ENCODE results near the gene TMEM81.

Gene TMEM81

DNA sequence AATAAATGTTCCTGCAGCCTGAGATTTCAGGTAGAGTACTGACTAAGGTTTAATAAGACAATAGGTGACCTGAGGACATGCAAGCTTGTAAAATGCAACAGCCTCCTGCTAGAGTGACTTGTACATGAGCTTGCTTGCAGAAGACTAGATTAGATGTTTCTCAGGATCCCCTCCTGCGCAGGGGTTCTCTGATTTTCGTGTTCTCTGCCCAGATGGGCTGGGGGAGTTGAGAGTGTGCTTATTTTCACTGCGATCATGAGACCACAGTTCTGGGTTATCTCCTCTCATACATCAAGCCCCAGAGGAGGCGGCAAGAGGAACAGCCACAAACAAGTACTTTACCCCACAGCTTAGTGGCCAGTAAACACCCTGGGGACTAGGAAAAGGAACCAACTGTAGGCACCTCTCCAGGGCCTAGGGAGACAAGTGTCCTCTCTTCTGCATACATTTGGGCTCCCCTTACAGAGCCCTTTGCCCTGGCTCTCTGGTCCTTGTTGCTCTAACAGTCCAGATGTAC lies 8.0 kb downstream of the TMEM81 start:
- FAIRE-seq, result no peak

GRCh38 chr1:205075642-205076155 lies 8.6 kb downstream of the TMEM81 start:
- FAIRE-seq, result no peak

DNA sequence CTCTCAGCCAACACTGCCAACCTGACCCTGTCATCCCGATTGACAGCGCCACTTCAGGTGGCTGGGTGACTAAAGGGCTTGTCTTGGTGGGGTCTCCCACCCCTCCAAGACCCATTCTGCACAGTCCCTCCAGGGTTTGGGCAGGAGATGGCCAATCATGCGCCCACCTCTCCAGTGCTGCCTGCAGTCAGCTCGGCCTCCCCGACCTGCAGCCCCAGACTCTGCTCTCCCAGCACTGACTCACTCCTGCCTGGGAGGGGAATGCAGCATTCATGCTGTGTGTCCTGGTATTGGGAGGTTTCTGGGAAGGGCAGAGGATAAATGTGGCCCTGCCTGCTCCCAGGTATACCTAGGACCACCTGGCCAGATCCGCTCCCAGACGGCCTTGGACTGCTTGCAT lies 9.7 kb downstream of the TMEM81 start:
- no peak for FAIRE-seq

- no peak for FAIRE-seq
Measured at GRCh38 chr1:205074084-205074483, 10.2 kb downstream of the TMEM81 start.

DNA sequence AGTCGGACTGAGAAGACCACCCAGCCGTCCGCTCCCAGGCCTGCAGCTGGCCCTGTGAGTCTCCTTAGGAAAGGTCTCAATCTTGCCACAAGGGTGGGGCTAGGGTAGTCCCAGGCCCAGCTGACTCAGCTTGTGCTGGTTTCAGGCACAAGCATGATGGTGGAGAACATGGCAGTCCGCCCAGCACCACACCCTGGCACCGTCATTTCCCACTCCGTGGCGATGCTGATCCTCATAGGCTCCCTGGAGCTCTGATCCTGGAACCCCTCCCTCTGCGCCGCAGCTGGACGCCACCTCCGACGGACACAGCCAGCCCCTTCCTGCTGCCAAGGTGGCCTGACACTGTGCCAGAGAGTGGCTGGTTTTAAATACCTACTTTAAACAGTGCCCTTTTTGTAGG lies 10.7 kb downstream of the TMEM81 start:
- FAIRE-seq, result no peak

GRCh38 chr1:205072881-205073280 lies 11.4 kb downstream of the TMEM81 start:
- FAIRE-seq, result no peak

- no peak for FAIRE-seq
Measured at GRCh38 chr1:205072286-205072685, 12.0 kb downstream of the TMEM81 start.

DNA sequence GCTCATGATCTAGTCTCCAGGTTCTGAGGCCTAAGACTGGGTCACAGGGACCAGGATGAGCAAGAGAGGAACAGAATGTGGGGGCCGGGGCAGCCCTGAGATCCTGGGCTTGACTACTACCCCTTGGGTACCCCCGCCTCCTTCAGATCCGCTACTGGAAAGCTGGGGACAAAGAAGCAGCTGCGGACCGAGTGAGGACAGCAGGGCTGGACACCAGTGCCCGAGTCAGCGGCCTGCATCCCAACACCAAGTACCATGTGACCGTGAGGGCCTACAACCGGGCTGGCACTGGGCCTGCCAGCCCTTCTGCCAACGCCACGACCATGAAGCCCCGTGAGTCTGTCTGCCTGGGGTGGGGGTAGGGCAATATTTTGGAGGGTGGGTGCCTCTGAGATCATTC lies 12.5 kb downstream of the TMEM81 start:
- no peak for FAIRE-seq

GRCh38 chr1:205071028-205071409 lies 13.2 kb downstream of the TMEM81 start:
- no peak for FAIRE-seq

DNA sequence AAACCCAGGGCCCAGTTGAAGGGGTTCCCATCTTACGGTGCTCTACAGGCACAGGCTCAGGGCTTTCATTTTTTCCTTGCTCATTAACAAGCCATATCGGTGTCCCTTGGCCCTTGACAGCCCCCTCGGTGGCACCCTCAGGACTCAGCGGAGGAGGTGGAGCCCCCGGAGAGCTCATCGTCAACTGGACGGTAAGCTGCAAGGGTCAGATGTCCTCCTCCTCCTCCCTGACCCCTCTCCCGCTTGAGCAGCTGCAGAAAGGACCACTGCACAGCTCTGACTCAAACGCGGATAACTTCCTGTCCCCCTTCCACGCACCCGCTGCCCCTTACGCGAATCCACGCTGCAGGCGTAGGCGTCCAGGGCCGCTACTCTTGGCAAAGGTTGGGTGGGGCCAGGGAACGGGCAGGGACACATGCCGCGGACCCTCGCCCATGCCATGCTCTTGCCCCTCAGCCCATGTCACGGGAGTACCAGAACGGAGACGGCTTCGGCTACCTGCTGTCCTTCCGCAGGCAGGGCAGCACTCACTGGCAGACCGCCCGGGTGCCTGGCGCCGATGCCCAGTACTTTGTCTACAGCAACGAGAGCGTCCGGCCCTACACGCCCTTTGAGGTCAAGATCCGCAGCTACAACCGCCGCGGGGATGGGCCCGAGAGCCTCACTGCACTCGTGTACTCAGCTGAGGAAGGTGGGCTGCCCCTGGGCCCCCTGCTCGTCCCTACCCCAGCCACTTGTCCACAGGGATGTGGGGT lies 14.7 kb downstream of the TMEM81 start:
- no peak for FAIRE-seq

- FAIRE-seq, result no peak
Measured at GRCh38 chr1:205068457-205069040, 15.7 kb downstream of the TMEM81 start.

GRCh38 chr1:205068001-205068400 lies 16.3 kb downstream of the TMEM81 start:
- FAIRE-seq, result no peak

GRCh38 chr1:205067031-205067430 lies 17.2 kb downstream of the TMEM81 start:
- no peak for FAIRE-seq

DNA sequence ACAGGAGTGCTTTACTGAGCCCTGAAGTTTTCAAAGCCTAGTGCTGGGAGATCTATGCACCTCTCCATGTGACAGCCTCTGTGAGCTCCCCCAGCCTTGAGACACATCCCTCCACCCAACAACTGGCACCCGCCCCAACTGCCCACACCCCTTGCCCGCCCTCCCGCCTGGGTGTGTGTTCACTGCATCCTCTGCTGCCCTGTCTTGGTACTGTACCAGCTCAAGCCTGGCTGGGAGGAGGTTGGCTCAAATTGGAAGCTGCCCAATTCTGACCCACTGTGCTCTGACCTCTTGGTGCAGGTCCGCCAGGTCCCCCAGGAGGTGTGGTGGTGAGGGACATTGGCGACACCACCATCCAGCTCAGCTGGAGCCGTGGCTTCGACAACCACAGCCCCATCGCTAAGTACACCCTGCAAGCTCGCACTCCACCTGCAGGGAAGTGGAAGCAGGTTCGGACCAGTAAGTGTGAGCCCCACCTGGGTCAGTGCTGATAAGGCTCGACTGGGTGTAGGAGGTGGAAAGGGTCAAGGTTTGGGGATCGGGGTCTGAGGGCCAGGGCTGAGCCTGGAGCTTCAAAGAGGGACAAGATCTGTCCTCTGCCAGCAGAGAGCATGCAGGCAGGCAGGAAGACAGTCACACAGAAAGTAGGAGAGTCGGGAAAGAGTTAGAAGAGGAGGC lies 18.0 kb downstream of the TMEM81 start:
- FAIRE-seq, result no peak

DNA sequence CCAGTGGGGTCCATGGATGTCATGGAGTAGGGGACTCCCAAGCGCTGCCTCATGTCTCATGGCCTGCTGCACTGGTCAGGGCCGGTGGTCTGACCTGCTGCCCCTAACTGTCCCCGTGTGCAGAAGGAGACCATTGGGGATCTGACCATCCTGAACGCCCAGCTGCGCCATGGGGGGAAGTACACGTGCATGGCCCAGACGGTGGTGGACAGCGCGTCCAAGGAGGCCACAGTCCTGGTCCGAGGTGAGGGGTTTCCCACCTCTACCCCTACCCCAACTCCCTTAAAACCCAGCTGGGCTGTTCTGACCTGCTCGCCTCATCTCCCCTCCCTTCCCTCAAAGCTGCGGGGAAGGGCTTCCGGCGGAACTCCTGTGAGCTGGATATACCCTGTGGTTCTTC lies 18.6 kb downstream of the TMEM81 start:
- FAIRE-seq, result no peak

DNA sequence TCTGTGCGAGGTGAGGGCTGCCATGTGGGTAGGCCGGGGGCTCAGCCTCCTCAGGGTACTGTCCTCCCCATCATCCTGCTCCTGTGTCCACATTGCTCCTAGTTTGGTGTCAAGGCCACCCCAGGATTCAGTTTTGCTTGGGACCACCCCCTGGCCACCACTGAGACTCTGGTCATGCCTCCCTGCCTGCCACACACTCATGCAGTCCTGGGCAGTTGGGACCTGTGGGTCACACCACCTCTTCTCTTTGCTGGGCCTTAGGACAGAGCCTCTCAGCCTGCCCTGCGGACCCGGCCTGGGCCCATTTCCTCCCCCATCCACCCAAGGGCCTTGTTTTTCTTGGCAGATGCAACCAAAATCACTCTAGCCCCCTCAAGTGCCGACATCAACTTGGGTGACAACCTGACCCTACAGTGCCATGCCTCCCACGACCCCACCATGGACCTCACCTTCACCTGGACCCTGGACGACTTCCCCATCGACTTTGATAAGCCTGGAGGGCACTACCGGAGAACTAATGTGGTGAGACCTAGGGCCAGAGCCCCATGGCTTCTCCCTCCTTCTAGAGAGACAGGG lies 19.4 kb downstream of the TMEM81 start:
- no peak for FAIRE-seq

DNA sequence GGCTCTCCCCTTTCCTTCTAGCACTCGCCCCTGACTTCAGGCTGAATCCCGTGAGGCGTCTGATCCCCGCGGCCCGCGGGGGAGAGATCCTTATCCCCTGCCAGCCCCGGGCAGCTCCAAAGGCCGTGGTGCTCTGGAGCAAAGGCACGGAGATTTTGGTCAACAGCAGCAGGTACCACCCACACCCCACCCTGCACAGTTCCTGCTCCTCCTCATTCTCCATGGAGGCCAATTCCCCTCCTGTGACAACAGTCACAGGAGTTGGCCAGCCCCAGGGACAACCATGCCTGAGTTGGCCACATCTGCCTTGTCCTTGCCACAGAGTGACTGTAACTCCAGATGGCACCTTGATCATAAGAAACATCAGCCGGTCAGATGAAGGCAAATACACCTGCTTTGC lies 20.0 kb downstream of the TMEM81 start:
- no peak for FAIRE-seq

- no peak for FAIRE-seq
Measured at GRCh38 chr1:205062895-205063294, 21.4 kb downstream of the TMEM81 start.

GRCh38 chr1:205062319-205062718 lies 21.9 kb downstream of the TMEM81 start:
- FAIRE-seq, result no peak

DNA sequence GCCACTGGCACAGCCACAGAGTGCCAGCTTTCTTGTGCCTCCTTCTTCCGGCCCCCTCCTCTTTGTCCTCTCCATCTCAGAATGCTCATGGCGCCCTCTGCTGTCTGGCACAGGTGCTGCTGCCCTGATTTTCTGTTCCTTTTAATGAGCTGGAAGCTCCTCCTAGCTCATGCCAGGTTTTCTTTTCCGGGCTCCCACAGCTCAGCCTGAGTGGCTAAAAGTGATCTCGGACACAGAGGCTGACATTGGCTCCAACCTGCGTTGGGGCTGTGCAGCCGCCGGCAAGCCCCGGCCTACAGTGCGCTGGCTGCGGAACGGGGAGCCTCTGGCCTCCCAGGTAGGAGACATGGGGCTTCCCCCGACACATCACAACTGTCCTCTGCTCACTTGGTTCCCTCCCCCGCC lies 22.6 kb downstream of the TMEM81 start:
- FAIRE-seq, result peak; percentile 85

DNA sequence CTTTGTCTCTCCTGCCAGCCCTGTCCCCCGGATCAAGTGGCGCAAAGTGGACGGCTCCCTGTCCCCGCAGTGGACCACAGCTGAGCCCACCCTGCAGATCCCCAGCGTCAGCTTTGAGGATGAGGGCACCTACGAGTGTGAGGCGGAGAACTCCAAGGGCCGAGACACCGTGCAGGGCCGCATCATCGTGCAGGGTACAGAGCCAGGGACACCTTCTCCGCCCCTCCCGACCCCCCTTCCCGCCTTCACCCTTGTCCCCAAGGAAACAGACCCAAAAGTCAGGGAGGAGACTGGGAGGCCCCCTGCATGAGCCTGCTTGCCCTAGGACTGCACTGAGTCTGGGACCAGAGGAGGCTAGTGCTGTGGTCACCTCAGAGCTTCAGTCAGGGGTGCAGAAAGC lies 23.0 kb downstream of the TMEM81 start:
- no peak for FAIRE-seq

DNA sequence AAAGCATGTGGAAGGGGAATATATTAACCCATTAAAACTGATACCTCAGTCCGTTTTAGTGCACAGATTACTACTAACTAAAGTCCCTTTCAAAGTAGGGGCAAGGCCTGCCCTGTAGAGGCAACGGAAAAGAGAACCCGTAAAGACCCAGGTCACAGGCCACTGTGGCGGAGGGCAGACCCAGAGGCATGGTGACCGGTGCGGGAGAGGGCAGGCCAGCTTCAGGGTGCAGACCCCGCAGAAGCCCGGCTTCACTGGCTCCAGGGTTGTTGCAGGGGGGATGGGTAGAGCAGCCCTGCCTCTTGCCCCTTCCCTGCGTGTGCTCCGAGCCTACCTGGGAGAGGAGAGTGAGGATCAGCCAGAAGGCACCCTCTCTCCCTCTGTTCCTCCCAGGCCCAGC lies 23.5 kb downstream of the TMEM81 start:
- FAIRE-seq, result no peak

- no peak for FAIRE-seq
Measured at GRCh38 chr1:205059660-205060059, 24.6 kb downstream of the TMEM81 start.

GRCh38 chr1:205058853-205059252 lies 25.4 kb downstream of the TMEM81 start:
- FAIRE-seq, result no peak

Measured in TTC549 (cell line).